Erythroblast (primary cell): ENCODE data around the gene RUFY3.

Experiments
- DNase-seq, 2 experiments: peaks; one replicate each; lab custom pipeline; 2025; lab: John Stamatoyannopoulos, UW
- GATA1 ChIP-seq: IDR thresholded peaks from 2 replicates; pipeline ENCODE4 v1.6.1; 2011; ENCODE audit warnings: low read depth, mild to moderate bottlenecking, control low read depth, low read length, moderate library complexity
- POLR2A ChIP-seq: IDR thresholded peaks from 2 replicates; pipeline ENCODE4 v1.6.1; 2011; ENCODE audit warnings: mild to moderate bottlenecking, low read length

Gene RUFY3

GRCh38 chr4:70737409-70737808 lies 15.6 kb downstream of the RUFY3 start:
- TF ChIP-seq POLR2A (no peak), GATA1 (no peak)
- no peak for DNase-seq

- no peak for TF ChIP-seq POLR2A
- no peak for TF ChIP-seq GATA1
- DNase-seq = no peak
These were observed 18.0 kb downstream of the RUFY3 start for GRCh38 chr4:70739496-70740337.

GRCh38 chr4:70741867-70742658 lies 20.3 kb downstream of the RUFY3 start:
- DNase-seq = no peak
- TF ChIP-seq POLR2A (no peak), GATA1 (no peak)

- TF ChIP-seq GATA1 (no peak), POLR2A (no peak)
- no peak for DNase-seq
These were observed 22.0 kb downstream of the RUFY3 start for GRCh38 chr4:70743731-70744130.

- no peak for DNase-seq
- TF ChIP-seq GATA1 (no peak), POLR2A (no peak)
These were observed 24.5 kb downstream of the RUFY3 start for GRCh38 chr4:70746179-70746839.

- no peak for DNase-seq
- no peak for TF ChIP-seq GATA1
- TF ChIP-seq POLR2A = no peak
These were observed 26.1 kb downstream of the RUFY3 start for GRCh38 chr4:70747874-70748273.

GRCh38 chr4:70749313-70749712 lies 27.5 kb downstream of the RUFY3 start:
- TF ChIP-seq GATA1 = no peak
- no peak for TF ChIP-seq POLR2A
- DNase-seq = no peak

GRCh38 chr4:70752236-70752635 lies 30.5 kb downstream of the RUFY3 start:
- DNase-seq = no peak
- TF ChIP-seq GATA1 (no peak), POLR2A (no peak)

GRCh38 chr4:70753630-70754029 lies 31.9 kb downstream of the RUFY3 start:
- TF ChIP-seq GATA1 = no peak
- TF ChIP-seq POLR2A = no peak
- DNase-seq = no peak

- no peak for TF ChIP-seq GATA1
- no peak for TF ChIP-seq POLR2A
- no peak for DNase-seq
These were observed 32.7 kb downstream of the RUFY3 start for GRCh38 chr4:70754470-70754869.

GRCh38 chr4:70754990-70755688 lies 33.4 kb downstream of the RUFY3 start:
- DNase-seq = no peak

GRCh38 chr4:70759126-70759525 lies 37.4 kb downstream of the RUFY3 start:
- DNase-seq = no peak
- TF ChIP-seq GATA1 (no peak), POLR2A (no peak)

More at GRCh38 chr4:70754990-70755688, 33.4 kb downstream of the RUFY3 start:
- TF ChIP-seq GATA1 (no peak), POLR2A (no peak)

- no peak for TF ChIP-seq POLR2A
- no peak for TF ChIP-seq GATA1
- no peak for DNase-seq
These were observed 37.9 kb downstream of the RUFY3 start for GRCh38 chr4:70759627-70760026.

GRCh38 chr4:70760662-70761061 lies 38.9 kb downstream of the RUFY3 start:
- TF ChIP-seq GATA1 (no peak), POLR2A (no peak)
- no peak for DNase-seq
